Right renal cortex interstitium (tissue), 3 donors: ENCODE measurements around the gene INSR. TPM values are rescaled to one million over a fixed set of nuclear protein-coding genes. Genes with fewer than 3 reads are reported as not detected.

Experiments used
- DNase-seq, 3 donors: peaks; one replicate each; pipeline ENCODE4 v3.0.0-alpha.2; 2013; ENCODE audit warnings: low read depth in 3 of 3, low spot score in 2 of 3
- polyA plus RNA-seq, 3 donors: library from polyadenylated mRNA; unstranded; fragments of 120-200 nt; gene quantifications; one replicate each; pipeline ENCODE4 v1.2.1, GENCODE V29; 2013; ENCODE audit not compliant: insufficient read length in 3 of 3

The INSR gene
- polyA plus RNA-seq, 3 donors, result 24.8 to 29.2 (median 26.4) TPM

- no peak for DNase-seq
These were observed 3.5 kb upstream of the INSR start for GRCh38 chr19:7297742-7298141.

DNA sequence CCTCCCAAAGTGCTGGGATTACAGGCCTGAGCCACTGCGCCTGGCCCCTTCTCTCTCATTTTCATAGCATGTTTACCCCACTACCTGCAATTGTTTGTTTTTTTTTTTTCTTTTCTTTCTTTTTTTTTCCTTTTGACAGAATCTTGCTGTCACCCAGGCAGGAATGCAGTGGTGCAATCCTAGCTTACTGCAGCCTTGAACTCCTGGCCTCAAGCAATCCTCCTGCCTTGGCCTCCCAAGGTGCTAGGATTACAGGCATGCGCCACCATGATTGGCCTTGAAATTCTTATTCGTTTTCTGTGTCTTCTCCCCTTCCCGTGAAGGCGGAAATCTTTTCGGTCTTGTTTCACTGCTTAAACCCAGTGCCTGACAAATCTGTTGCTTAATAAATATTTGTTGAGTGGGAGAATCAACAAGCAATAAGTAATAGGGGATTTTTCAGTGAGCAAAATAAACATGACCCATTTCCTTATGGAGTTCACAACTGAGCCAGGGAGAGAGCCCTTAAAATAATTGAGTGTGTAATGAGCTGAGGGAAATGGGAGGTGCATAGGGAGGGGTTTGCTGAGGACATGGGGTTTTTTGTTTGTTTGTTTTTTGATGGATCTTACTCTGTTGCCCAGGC, 1.8 kb upstream of the INSR start:
- no peak for DNase-seq

DNA sequence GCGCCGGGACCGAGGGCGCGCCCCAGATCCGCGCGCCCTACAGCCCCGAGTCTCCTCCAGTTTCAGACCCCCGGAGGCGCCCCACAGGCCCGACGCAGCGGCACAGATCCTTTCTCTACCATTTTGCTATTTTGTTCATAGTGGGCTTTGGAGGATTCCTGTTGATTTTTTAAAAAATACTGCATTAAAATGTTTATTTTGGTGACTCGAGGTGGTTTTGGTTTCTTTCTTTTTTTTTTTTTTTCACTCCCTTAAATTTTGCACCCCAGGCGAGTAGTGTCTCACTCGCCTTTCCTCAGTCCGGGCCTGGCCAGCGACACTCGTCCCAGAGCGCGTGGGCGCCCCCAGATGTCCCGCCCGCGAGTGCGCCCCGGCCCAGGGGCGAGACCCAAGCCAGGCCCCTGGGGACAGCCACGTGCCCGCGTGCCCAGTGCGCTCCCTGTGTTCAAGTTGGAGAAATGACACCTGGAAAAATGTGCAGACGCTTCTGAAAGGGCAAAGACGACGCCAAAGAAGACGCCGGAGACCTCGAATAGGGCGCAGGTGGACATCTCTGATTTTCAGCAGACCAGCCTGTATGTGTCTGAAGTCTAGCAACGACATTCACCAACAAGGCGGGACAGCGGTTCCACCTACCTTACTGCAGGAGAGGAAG, 471 bp upstream of the INSR start:
- peak in 2 of 3 donors; percentile 27 to 52 for DNase-seq

DNA sequence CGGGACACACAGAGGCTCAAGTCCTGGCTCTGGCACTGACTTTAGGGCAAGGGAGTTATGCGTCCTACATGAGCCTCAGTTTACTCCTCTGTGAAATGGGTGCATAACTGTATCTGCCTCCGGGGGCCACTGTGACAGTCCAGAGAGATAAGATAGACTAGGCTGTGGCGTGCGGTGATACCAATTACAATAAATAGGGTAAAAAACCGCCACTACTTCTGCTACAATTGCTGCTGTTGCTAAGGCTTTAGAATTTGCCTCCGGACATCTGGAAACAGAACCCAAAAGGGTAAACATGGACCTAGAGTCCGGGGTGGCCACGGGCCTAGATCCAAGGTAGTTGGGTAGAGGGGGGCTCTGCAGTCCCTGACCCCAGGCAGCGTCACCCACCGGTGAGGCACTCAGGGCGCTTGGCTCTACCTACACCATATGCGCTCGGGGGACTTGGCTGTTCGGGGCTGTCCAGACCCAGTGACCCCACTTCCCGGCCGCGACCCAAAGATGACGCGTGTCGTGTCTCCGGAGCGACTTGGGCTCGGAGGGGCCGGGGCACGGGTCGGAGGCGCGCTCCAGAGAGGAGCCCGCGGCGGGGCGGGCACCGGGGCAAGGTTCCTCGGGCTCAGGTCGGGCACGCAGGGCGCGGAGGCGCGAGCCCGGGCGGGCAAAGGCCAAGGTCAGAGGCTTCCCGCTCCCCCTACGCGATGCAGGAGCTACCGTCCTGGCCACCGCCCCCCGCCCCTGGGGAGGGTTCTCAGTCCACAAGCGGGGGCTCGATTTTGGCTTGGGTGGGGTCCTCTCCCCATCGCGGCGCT, 1.1 kb downstream of the INSR start:
- no peak for DNase-seq

- DNase-seq, result no peak
These were observed 1.8 kb downstream of the INSR start for GRCh38 chr19:7292352-7292949.

- no peak for DNase-seq
These were observed 5.2 kb downstream of the INSR start for GRCh38 chr19:7288977-7289376.

DNA sequence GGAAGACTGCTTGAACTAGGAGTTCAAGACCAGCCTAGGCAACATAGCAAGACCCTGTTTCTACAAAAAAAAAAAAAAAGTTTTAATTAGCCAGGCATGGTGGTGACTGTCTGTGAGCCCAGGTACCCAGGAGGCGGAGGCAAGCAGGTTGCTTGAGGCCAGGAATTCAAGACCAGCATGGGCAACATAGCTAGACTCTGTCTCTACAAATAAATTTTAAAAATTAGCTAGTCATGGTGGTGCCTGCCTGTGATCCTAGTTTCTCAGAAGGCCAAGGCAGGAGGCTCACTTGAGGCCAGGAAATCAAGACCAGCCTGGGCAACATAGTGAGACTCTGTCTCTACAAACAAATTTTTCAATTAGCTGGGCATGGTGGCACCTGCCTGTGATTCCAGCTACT, 6.1 kb downstream of the INSR start:
- DNase-seq, result no peak

- no peak for DNase-seq
These were observed 6.5 kb downstream of the INSR start for GRCh38 chr19:7287722-7288121.

DNA sequence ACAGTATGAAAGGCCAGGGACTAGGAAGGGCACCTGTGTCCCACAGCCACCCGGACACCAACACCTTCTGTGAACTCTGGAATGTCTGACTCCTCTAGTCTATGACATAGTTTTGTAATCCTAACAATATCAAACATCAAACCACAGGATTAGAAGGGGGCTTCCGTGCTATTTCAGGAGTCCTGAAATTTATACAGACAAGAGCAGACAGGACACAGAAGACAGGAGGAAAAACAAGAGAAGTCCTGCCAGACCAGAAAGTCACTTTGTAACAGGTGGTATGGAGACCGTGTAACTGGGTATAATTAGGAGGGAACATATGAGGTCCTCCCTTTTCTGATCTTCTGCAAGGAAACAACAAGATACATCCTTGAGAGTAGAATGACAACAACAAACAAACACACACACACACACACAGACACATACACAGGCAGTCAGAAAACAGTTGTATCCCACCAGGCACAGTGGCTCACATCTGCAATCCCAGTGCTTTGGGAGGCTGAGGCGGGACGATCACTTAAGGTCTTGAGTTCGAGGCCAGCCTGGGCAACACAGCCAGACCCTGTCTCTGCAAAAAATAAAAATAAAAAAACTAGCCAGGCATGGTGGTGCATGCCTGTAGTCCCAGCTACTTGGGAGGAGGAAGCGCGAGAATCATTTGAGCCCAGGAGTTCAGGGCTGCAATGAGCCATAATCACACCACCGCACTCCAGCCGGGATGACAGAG, 13.1 kb downstream of the INSR start:
- DNase-seq, result no peak

DNA sequence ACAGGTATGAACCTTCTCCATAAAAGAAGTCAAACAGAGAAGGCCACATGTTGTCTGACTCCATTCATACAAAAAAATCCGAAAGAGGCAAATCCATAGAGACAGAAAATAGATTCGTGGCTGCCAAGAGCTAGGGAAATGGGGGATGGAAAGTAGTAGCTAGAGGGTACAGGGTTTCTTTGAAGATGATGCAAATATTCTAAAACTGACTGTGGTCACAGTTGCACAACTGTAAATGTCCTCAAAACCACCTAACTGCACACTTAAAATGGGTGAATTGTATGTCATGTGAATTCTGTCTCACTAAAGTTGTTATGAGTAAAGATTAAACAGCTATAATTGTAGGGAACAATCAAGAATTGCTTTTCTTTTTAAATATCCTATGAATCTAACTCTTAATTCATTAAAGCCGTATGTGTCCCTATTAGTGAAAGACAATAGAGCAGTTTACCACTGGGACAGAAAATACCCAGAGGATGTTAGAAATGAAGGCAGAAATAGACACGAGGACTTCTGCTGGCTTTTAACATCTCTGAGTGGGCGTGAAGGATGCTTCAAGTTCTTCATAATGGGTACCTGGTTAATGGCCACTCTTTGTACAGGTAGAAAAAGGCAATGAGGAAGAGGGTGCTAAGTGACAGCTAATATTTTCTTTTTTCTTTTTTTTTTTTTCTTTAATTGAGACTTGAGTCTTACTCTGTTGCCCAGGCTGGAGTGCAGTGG, 21.2 kb downstream of the INSR start:
- DNase-seq, result no peak

DNA sequence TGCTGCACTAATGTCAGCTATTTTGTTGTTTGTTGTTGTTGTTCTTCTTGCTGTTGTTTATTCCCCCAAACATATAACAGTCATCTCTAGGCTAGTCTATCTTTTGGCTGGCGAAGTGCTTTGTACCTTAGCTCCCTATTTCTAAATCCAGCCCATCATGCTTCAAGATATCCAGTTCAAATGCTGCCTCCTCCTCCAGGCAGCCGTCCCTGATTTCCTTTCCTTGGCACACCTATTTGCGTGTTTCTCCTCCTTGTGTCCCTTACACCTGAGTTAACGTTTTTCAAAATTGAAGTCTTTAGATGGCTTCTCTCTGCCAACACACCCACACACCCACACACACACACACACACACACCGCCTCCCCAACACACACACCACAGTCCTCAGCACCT, 25.5 kb downstream of the INSR start:
- no peak for DNase-seq

- no peak for DNase-seq
These were observed 26.2 kb downstream of the INSR start for GRCh38 chr19:7267792-7268704.

DNA sequence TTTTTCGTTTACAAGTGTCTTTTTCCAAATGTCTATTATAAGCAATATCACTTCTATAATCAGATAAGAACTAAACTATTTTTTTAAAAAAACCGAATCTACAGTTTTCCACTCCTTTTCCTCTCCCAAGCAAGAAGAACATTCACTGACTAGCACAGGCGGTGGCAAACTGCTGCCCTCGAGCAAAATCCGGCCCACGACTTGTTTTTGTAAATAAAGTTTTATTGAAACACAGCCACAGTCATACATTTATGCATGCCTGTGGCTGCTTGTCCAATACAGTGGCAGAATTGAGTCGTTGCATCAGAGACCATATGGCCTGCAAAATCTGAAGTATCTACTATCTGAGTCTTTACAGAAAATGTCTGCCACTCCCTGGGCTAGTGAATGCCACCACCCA, 27.4 kb downstream of the INSR start:
- DNase-seq, result no peak

DNA sequence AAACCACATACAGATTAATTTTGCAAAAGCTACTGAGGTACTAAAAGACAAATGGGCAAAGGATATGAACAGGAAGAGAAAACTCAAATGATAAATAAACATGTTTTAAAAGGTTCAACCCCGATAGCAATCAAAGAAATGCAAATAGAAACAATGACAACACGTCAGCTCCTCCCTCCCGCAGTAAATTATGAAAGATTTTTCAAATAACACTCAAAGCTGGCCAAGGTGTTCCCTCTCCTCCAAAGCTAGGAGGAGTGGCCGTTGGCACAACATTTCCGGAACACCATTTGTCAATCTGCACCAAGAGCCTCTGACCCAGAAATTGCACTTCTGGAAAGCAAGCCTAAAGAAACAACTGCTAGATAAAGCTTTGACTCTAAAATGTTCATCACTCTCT, 28.3 kb downstream of the INSR start:
- no peak for DNase-seq

GRCh38 chr19:7264858-7265257, 29.4 kb downstream of the INSR start:
- DNase-seq, result no peak

GRCh38 chr19:7263521-7263920, 30.7 kb downstream of the INSR start:
- DNase-seq, result no peak

- DNase-seq, result no peak
These were observed 31.1 kb downstream of the INSR start for GRCh38 chr19:7263066-7263465.

DNA sequence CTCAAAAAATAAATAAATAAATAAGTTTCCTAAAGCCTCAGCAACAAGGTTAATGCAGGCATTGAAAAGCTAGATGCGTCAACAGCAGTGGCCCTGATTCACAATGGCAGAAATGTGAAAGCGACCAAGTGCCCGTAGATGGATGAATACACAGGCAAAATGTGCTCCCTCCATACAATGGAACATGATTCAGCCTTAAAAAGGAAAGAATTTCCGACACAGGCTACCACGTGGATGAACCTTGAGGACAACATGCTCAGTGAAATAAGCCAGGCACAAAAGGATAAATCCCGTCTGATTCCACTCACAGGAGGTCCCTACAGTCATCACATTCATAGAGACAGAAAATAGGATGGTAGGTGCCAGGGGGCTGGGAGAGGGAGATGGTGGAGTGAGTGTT, 31.7 kb downstream of the INSR start:
- DNase-seq, result no peak

DNA sequence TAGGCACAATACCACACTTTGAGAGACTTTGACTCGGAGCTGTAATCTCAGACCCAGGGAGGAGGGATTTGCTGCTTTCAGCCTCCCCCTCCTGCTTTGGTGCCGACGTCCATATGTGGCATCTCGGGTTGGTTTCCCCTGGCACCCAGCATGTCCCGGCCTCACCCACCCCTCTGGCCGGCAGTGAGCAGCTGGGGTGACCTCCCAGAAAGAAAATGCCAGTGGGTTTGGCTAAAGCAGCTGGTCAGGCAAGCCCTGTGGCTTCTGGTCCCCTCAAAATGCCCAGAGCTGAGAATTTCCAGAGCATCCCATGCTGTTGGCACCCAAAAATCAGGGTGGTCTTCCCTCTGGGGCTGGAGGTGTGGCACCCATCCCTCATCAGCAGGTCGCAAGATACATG, 34.1 kb downstream of the INSR start:
- DNase-seq, result no peak
